K562 (cell line): ENCODE measurements around the gene TMC4. TPM values are rescaled to one million over a fixed set of nuclear protein-coding genes. Genes with fewer than 3 reads are reported as not detected.
A peak's percentile ranks its signal among the peaks of the same experiment; 100 is the strongest.

ENCODE experiments used
- BDP1 ChIP-seq: IDR thresholded peaks from 3 replicates; pipeline ENCODE4 v1.6.1; 2011; ENCODE audit not compliant: insufficient read length, insufficient read depth
- CCNT2 ChIP-seq: IDR thresholded peaks from 2 replicates; pipeline ENCODE4 v1.6.1; 2011; ENCODE audit warnings: borderline replicate concordance, low read depth, mild to moderate bottlenecking, moderate library complexity, mixed read lengths, low read length; ENCODE audit not compliant: insufficient read length; ENCODE audit errors: extremely low read depth
- DIDO1 ChIP-seq: fragments of 450-650 bp; IDR thresholded peaks from 2 replicates; pipeline ENCODE4 v1.6.1; 2016; ENCODE audit warnings: low read depth, missing biosample characterization, missing genetic modification characterization
- EWSR1 ChIP-seq: fragments of 450-650 bp; IDR thresholded peaks from 2 replicates; pipeline ENCODE4 v1.6.1; 2018; ENCODE audit warnings: borderline replicate concordance, mild to moderate bottlenecking, low read depth, moderate library complexity; ENCODE audit not compliant: partially characterized antibody
- KLF13 ChIP-seq: fragments of 450-650 bp; IDR thresholded peaks from 2 replicates; pipeline ENCODE4 v1.6.1; 2016; ENCODE audit warnings: missing genetic modification characterization, low read depth, mild to moderate bottlenecking, missing compliant biosample characterization, moderate library complexity, borderline replicate concordance
- MAFK ChIP-seq: IDR thresholded peaks from 2 replicates; pipeline ENCODE4 v1.6.1; 2011; ENCODE audit warnings: low read length, improper control_type of control experiment
- MLLT1 ChIP-seq, 2 experiments: fragments of 450-650 bp; IDR thresholded peaks; 2 replicates each; pipeline ENCODE4 v1.6.1; 2016
- MTF1 ChIP-seq: fragments of 250-450 bp; sonication (Bioruptor Pico); IDR thresholded peaks from 2 replicates; pipeline ENCODE4 v1.9.0; 2021; ENCODE audit warnings: moderate library complexity, mild to moderate bottlenecking, inconsistent platforms, borderline replicate concordance
- NELFE ChIP-seq: IDR thresholded peaks from 2 replicates; pipeline ENCODE4 v1.6.1; 2011; ENCODE audit warnings: mild to moderate bottlenecking; ENCODE audit not compliant: insufficient read depth, insufficient read length
- NEUROD1 ChIP-seq: fragments of 150-350 bp; IDR thresholded peaks from 2 replicates; pipeline ENCODE4 v1.6.1; 2014; ENCODE audit warnings: borderline replicate concordance, low read length, low read depth; ENCODE audit not compliant: partially characterized antibody
- NFIC ChIP-seq: fragments of 450-650 bp; IDR thresholded peaks from 2 replicates; pipeline ENCODE4 v1.6.1; 2017; ENCODE audit warnings: mild to moderate bottlenecking, inconsistent platforms
- RAD21 ChIP-seq, 2 experiments: fragments of 250-450 bp in 1 of 2; fragments of 450-650 bp in 1 of 2; sonication (Bioruptor Pico) in 1 of 2; formaldehyde crosslinking in 1 of 2; IDR thresholded peaks in 1 of 2; conservative IDR thresholded peaks in 1 of 2; 2 replicates each; pipeline versions ENCODE4 v1.4.0 to v1.8.0; 2020 to 2022; ENCODE audit warnings: mild to moderate bottlenecking in 2 of 2, moderate library complexity in 1 of 2
- RBM14 ChIP-seq: fragments of 200-400 bp; formaldehyde crosslinking; IDR thresholded peaks from 2 replicates; pipeline ENCODE4 v1.6.1; 2018; ENCODE audit warnings: low read depth, mild to moderate bottlenecking, low read length, moderate library complexity, borderline replicate concordance; ENCODE audit not compliant: insufficient read depth
- SETDB1 ChIP-seq: IDR thresholded peaks from one replicate; pipeline ENCODE4 v1.6.1; 2012; ENCODE audit warnings: low read length, control low read depth, inconsistent platforms
- SMARCA5 ChIP-seq: fragments of 450-650 bp; IDR thresholded peaks from 2 replicates; pipeline ENCODE4 v1.6.1; 2016
- SRSF1 ChIP-seq: fragments of 200-400 bp; formaldehyde crosslinking; IDR thresholded peaks from 2 replicates; pipeline ENCODE4 v1.6.1; 2017; ENCODE audit warnings: mild to moderate bottlenecking, low read depth, low read length, moderate library complexity
- TOE1 ChIP-seq, 2 experiments: fragments of 450-650 bp in 1 of 2; sonication (generic) in 1 of 2; formaldehyde crosslinking in 1 of 2; IDR thresholded peaks; 2 replicates each; pipeline versions ENCODE4 v1.7.1 to v1.8.0; 2016 to 2022; ENCODE audit warnings: borderline replicate concordance in 2 of 2, mild to moderate bottlenecking in 2 of 2, antibody characterized with exemption in 1 of 2, inconsistent platforms in 1 of 2, low read depth in 1 of 2, missing genetic modification reagents in 1 of 2, moderate library complexity in 1 of 2
- ZFX ChIP-seq: sonication (generic); formaldehyde crosslinking; IDR thresholded peaks from 2 replicates; pipeline ENCODE4 v1.8.0; 2022; ENCODE audit warnings: mild to moderate bottlenecking, missing genetic modification reagents, moderate library complexity
- ZNF12 ChIP-seq: sonication (generic); formaldehyde crosslinking; IDR thresholded peaks from 2 replicates; pipeline ENCODE4 v1.4.0; 2020; ENCODE audit warnings: mild to moderate bottlenecking, missing genetic modification reagents
- ZNF197 ChIP-seq: fragments of 200-800 bp; sonication (Bioruptor generic); IDR thresholded peaks from 2 replicates; pipeline ENCODE4 v1.6.1; 2016; ENCODE audit warnings: low read depth, missing genetic modification characterization, missing compliant biosample characterization
- ZNF444 ChIP-seq: fragments of 250-450 bp; sonication (Bioruptor Pico); IDR thresholded peaks from 2 replicates; pipeline ENCODE4 v1.4.0; 2020; ENCODE audit warnings: mild to moderate bottlenecking, moderate library complexity
- ZNF764 ChIP-seq: fragments of 250-450 bp; sonication (Bioruptor Pico); IDR thresholded peaks from 2 replicates; pipeline ENCODE4 v1.4.0; 2020; ENCODE audit warnings: low read depth, mild to moderate bottlenecking, moderate library complexity
- polyA plus RNA-seq, 8 experiments: library from polyadenylated mRNA; depleted of rRNA in 4 of 8; stranded (reverse) in 5 of 8; unstranded in 3 of 8; fragments of >200 nt; fragmentation: Nextera tagmentation in 2 of 8; fragmentation: Illumina TruSeq in 1 of 8; extraction: Ambion mirVana in 2 of 8; extraction: Trizol in 1 of 8; gene quantifications; 2 replicates each; pipeline versions ENCODE4 v1.2.1 to v1.2.3, GENCODE V29; 2011 to 2014; ENCODE audit warnings: inconsistent platforms in 1 of 8, missing spikeins in 1 of 8
- total RNA-seq, 7 experiments: library from RNA; depleted of rRNA in 6 of 7; stranded (reverse); fragments of >200 nt in 6 of 7; fragmentation: Illumina TruSeq in 2 of 7; extraction: Trizol in 2 of 7; gene quantifications; 2 replicates each; pipeline versions ENCODE4 v1.2.1 to v1.2.3, GENCODE V29; 2011 to 2021; ENCODE audit warnings: low replicate concordance in 1 of 7
- TF ChIP-seq, protein P1 (sequence below): sonication (generic); formaldehyde crosslinking; IDR thresholded peaks from 2 replicates; pipeline ENCODE4 v1.8.1; 2023; ENCODE audit warnings: mild to moderate bottlenecking, missing genetic modification reagents, moderate library complexity
- TF ChIP-seq, protein P2 (sequence below): sonication (generic); formaldehyde crosslinking; IDR thresholded peaks from 2 replicates; pipeline ENCODE4 v1.8.1; 2023; ENCODE audit warnings: mild to moderate bottlenecking, missing genetic modification reagents

Gene TMC4
- total and polyA plus RNA-seq, 9 of the 15 experiments (the other 6 are each of a cell fraction or from before 2014, with no cell fraction given): 0.12 to 0.79 (median 0.36) TPM; not detected in 2

GRCh38 chr19:54189145-54189734 is 16.3 kb upstream of the TMC4 start, which contains the start of gene MBOAT7 (continued):
- TF ChIP-seq NFIC (peak; percentile 14), KLF13 (peak; percentile 93), MAFK (no peak), ZFX (CRISPR knock-in tag) (peak; percentile 69), SMARCA5 (no peak), CCNT2 (peak; percentile 81), RBM14 (no peak), MTF1 (no peak), ZNF12 (CRISPR knock-in tag) (0 out of 2 replicates have a peak, but pooled peaks have one; percentile 59), NELFE (no peak), BDP1 (no peak), DIDO1 (tag) (no peak), RAD21 (CRISPR knock-in tag; conservative IDR thresholded peaks at IDR 0.05 in 1 of 2, IDR thresholded peaks at IDR 0.05 in 1 of 2) (peak in 1 of 2 experiments; percentile 39; a peak in 2 of 4 replicates), MLLT1 (IDR thresholded peaks at IDR 0.05) (0 out of 4 replicates have a peak, but pooled peaks of 1 of the 2 experiments have one; percentile 22), SETDB1 (no peak), NEUROD1 (peak; percentile 80), SRSF1 (no peak), TOE1 (IDR thresholded peaks at IDR 0.05; ENCODE audit: borderline replicate concordance) (no peak; the same call in 1 of the 2 replicates), TOE1 (CRISPR knock-in tag; IDR thresholded peaks at IDR 0.05; ENCODE audit: borderline replicate concordance, low read depth) (no peak), EWSR1 (no peak), ZNF444 (CRISPR knock-in tag) (no peak), ZNF197 (no peak), ZNF764 (CRISPR knock-in tag) (no peak)
- TF ChIP-seq, protein P1, sequence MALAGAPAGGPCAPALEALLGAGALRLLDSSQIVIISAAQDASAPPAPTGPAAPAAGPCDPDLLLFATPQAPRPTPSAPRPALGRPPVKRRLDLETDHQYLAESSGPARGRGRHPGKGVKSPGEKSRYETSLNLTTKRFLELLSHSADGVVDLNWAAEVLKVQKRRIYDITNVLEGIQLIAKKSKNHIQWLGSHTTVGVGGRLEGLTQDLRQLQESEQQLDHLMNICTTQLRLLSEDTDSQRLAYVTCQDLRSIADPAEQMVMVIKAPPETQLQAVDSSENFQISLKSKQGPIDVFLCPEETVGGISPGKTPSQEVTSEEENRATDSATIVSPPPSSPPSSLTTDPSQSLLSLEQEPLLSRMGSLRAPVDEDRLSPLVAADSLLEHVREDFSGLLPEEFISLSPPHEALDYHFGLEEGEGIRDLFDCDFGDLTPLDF (CRISPR knock-in tag): no peak
- TF ChIP-seq, protein P2, sequence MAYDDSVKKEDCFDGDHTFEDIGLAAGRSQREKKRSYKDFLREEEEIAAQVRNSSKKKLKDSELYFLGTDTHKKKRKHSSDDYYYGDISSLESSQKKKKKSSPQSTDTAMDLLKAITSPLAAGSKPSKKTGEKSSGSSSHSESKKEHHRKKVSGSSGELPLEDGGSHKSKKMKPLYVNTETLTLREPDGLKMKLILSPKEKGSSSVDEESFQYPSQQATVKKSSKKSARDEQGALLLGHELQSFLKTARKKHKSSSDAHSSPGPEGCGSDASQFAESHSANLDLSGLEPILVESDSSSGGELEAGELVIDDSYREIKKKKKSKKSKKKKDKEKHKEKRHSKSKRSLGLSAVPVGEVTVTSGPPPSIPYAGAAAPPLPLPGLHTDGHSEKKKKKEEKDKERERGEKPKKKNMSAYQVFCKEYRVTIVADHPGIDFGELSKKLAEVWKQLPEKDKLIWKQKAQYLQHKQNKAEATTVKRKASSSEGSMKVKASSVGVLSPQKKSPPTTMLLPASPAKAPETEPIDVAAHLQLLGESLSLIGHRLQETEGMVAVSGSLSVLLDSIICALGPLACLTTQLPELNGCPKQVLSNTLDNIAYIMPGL (CRISPR knock-in tag): 0 out of 2 replicates have a peak, but pooled peaks have one; percentile 59
